Activated T-cell treated with anti-CD3 and anti-CD28 coated beads, Interleukin-2, amount 50 U/mL, for 48 hours (primary cell): ENCODE data around the gene TNS3.

Experiments
- DNase-seq, 2 experiments: peaks; one replicate each; pipeline ENCODE4 v3.0.0-alpha.2; 2020

TNS3 gene

GRCh38 chr7:47465191-47465590 is 116.7 kb downstream of the TNS3 start:
- DNase-seq = no peak

GRCh38 chr7:47464266-47464665 is 117.6 kb downstream of the TNS3 start:
- no peak for DNase-seq

- no peak for DNase-seq
Observed at GRCh38 chr7:47461746-47462145, 120.2 kb downstream of the TNS3 start.

- no peak for DNase-seq
Observed at GRCh38 chr7:47461161-47461560, 120.8 kb downstream of the TNS3 start.

GRCh38 chr7:47460251-47460989 is 121.5 kb downstream of the TNS3 start:
- DNase-seq = no peak

GRCh38 chr7:47458486-47458885 is 123.4 kb downstream of the TNS3 start:
- no peak for DNase-seq

- no peak for DNase-seq
Observed at GRCh38 chr7:47458057-47458456, 123.9 kb downstream of the TNS3 start.

- DNase-seq = no peak
Observed at GRCh38 chr7:47456210-47456955, 125.5 kb downstream of the TNS3 start.

- no peak for DNase-seq
Observed at GRCh38 chr7:47455872-47456185, 126.1 kb downstream of the TNS3 start.

- no peak for DNase-seq
Observed at GRCh38 chr7:47454974-47455871, 126.7 kb downstream of the TNS3 start.

GRCh38 chr7:47454069-47454973 is 127.6 kb downstream of the TNS3 start:
- DNase-seq = no peak

- DNase-seq = no peak
Observed at GRCh38 chr7:47453093-47454061, 128.5 kb downstream of the TNS3 start.

GRCh38 chr7:47452715-47453092 is 129.2 kb downstream of the TNS3 start:
- DNase-seq = no peak

- DNase-seq = no peak
Observed at GRCh38 chr7:47452295-47452694, 129.6 kb downstream of the TNS3 start.

GRCh38 chr7:47451851-47452205 is 130.1 kb downstream of the TNS3 start:
- DNase-seq = no peak

GRCh38 chr7:47449810-47450590 is 131.9 kb downstream of the TNS3 start:
- DNase-seq = no peak

- DNase-seq = no peak
Observed at GRCh38 chr7:47448971-47449370, 132.9 kb downstream of the TNS3 start.

- DNase-seq = no peak
Observed at GRCh38 chr7:47447621-47448349, 134.1 kb downstream of the TNS3 start.

- DNase-seq = no peak
Observed at GRCh38 chr7:47446871-47447466, 134.9 kb downstream of the TNS3 start.
